GM23338 (cell line): ENCODE results near the gene NQO2. TPM values are rescaled to one million over a fixed set of nuclear protein-coding genes. Genes with fewer than 3 reads are reported as not detected.

Experiments
- ATAC-seq: fragments of 200-7000 bp; cut with Tn5 transposase; 3 replicates; pipeline ENCODE4 v1.9.1; 2020
- DNase-seq: peaks from one replicate; pipeline ENCODE4 v3.0.0-alpha.2; 2015; ENCODE audit warnings: low spot score
- H2AFZ ChIP-seq: fragments of 200-600 bp; sonication (generic); 2 replicates; pipeline ENCODE4 v1.8.0; 2016; ENCODE audit warnings: antibody characterized with exemption, mild to moderate bottlenecking, moderate library complexity
- H3F3A ChIP-seq: fragments of 200-600 bp; sonication (generic); replicated peaks from 2 replicates; pipeline ENCODE4 v1.8.0; 2017; ENCODE audit warnings: antibody characterized with exemption, mixed run types, low read depth
- H3K27ac ChIP-seq: fragments of 200-600 bp; sonication (generic); 2 replicates; pipeline ENCODE4 v1.6.1; 2016; ENCODE audit warnings: low read depth
- H3K27me3 ChIP-seq: fragments of 200-600 bp; sonication (generic); 2 replicates; pipeline ENCODE4 v1.8.0; 2016; ENCODE audit warnings: mild to moderate bottlenecking, mixed run types, moderate library complexity; ENCODE audit not compliant: insufficient read depth
- H3K36me3 ChIP-seq: fragments of 200-600 bp; sonication (generic); 2 replicates; pipeline ENCODE4 v1.8.0; 2016; ENCODE audit warnings: mild to moderate bottlenecking; ENCODE audit not compliant: insufficient read depth
- H3K4me1 ChIP-seq: fragments of 200-600 bp; sonication (generic); 2 replicates; pipeline ENCODE4 v1.8.0; 2016; ENCODE audit warnings: mild to moderate bottlenecking, moderate library complexity; ENCODE audit not compliant: insufficient read depth
- H3K4me2 ChIP-seq: fragments of 200-600 bp; sonication (generic); 2 replicates; pipeline ENCODE4 v1.7.1; 2017; ENCODE audit warnings: mixed run types
- H3K4me3 ChIP-seq: fragments of 200-600 bp; sonication (generic); 2 replicates; pipeline ENCODE4 v1.6.1; 2016; ENCODE audit warnings: mixed run types
- H3K79me2 ChIP-seq: fragments of 200-600 bp; sonication (generic); replicated peaks from 2 replicates; pipeline ENCODE4 v1.8.0; 2017; ENCODE audit warnings: mild to moderate bottlenecking; ENCODE audit not compliant: insufficient read depth
- H3K9me2 ChIP-seq: fragments of 200-600 bp; sonication (generic); 2 replicates; pipeline ENCODE4 v1.8.0; 2017; ENCODE audit not compliant: insufficient read depth
- H4K20me1 ChIP-seq: fragments of 200-600 bp; sonication (generic); replicated peaks from 2 replicates; pipeline ENCODE4 v1.8.0; 2017; ENCODE audit warnings: mild to moderate bottlenecking; ENCODE audit not compliant: insufficient read depth
- H3K27ac Mint-ChIP-seq: 2 replicates; pipeline ENCODE4 v1.8.0; 2020; ENCODE audit warnings: inconsistent platforms, mild to moderate bottlenecking, moderate library complexity, mixed read lengths
- H3K27me3 Mint-ChIP-seq: 3 replicates; pipeline ENCODE4 v1.8.0; 2022; ENCODE audit warnings: low read depth, mild to moderate bottlenecking, moderate library complexity, mixed read lengths, inconsistent platforms; ENCODE audit not compliant: insufficient read depth, poor library complexity
- H3K36me3 Mint-ChIP-seq: 3 replicates; pipeline ENCODE4 v1.8.0; 2021; ENCODE audit warnings: low read depth, mild to moderate bottlenecking, inconsistent platforms, moderate library complexity, mixed read lengths
- H3K4me1 Mint-ChIP-seq: 3 replicates; pipeline ENCODE4 v1.8.0; 2020; ENCODE audit warnings: mild to moderate bottlenecking, inconsistent platforms, mixed read lengths
- H3K4me3 Mint-ChIP-seq: 3 replicates; pipeline ENCODE4 v1.8.0; 2021; ENCODE audit warnings: moderate library complexity, mild to moderate bottlenecking, inconsistent platforms, mixed read lengths
- H3K9me3 Mint-ChIP-seq: 3 replicates; pipeline ENCODE4 v1.8.0; 2020; ENCODE audit warnings: moderate library complexity, mild to moderate bottlenecking, inconsistent platforms, mixed read lengths
- CREB1 ChIP-seq: fragments of 250-450 bp; sonication (Bioruptor Pico); IDR thresholded peaks from 2 replicates; pipeline ENCODE4 v1.5.0; 2020; ENCODE audit warnings: low read depth, mild to moderate bottlenecking, moderate library complexity
- EZH2phosphoT487 ChIP-seq: fragments of 200-600 bp; sonication (generic); IDR thresholded peaks from one replicate; pipeline ENCODE4 v1.8.1; 2018; ENCODE audit warnings: antibody characterized with exemption; ENCODE audit not compliant: unreplicated experiment
- NANOG ChIP-seq: IDR thresholded peaks from 2 replicates; pipeline ENCODE4 v1.6.1; 2016; ENCODE audit warnings: antibody characterized with exemption, borderline replicate concordance
- POLR2AphosphoS5 ChIP-seq: IDR thresholded peaks from 2 replicates; pipeline ENCODE4 v1.6.1; 2016; ENCODE audit warnings: antibody characterized with exemption, low read depth
- STAT1 ChIP-seq: IDR thresholded peaks from one replicate; pipeline ENCODE4 v1.6.1; 2016; ENCODE audit warnings: antibody characterized with exemption; ENCODE audit not compliant: unreplicated experiment
- ZNF114 ChIP-seq: fragments of 250-450 bp; sonication (Bioruptor Pico); IDR thresholded peaks from 2 replicates; pipeline ENCODE4 v1.5.0; 2020; ENCODE audit warnings: mild to moderate bottlenecking, moderate library complexity
- polyA plus RNA-seq: library from polyadenylated mRNA; unstranded; fragments of >200 nt; fragmentation: Nextera tagmentation; extraction: Ambion mirVana; gene quantifications from 2 replicates; pipeline ENCODE4 v1.2.1, GENCODE V29; 2016
- total RNA-seq: library from RNA; depleted of rRNA; stranded (reverse); fragments of >200 nt; shearing (Covaris generic); gene quantifications from 2 replicates; pipeline ENCODE4 v1.2.3, GENCODE V29; 2014
- TF ChIP-seq, protein P1 (sequence below): IDR thresholded peaks from 2 replicates; pipeline ENCODE4 v1.6.1; 2016; ENCODE audit warnings: antibody characterized with exemption
- TF ChIP-seq, protein P2 (sequence below): IDR thresholded peaks from one replicate; pipeline ENCODE4 v1.6.1; 2018; ENCODE audit warnings: antibody characterized with exemption; ENCODE audit not compliant: unreplicated experiment
- TF ChIP-seq, protein P3 (sequence below): fragments of 250-450 bp; sonication (Bioruptor Pico); IDR thresholded peaks from 2 replicates; pipeline ENCODE4 v1.5.0; 2020; ENCODE audit warnings: mild to moderate bottlenecking, moderate library complexity
- TF ChIP-seq, protein P4 (sequence below), 2 experiments: fragments of 200-600 bp in 1 of 2; sonication (generic) in 1 of 2; conservative IDR thresholded peaks; 2 replicates each; pipeline versions ENCODE4 v1.5.1 to v1.6.1; 2016 to 2017; ENCODE audit warnings: antibody characterized with exemption in 2 of 2, low read depth in 2 of 2, mild to moderate bottlenecking in 2 of 2, moderate library complexity in 1 of 2

Gene NQO2
- total and polyA plus RNA-seq, 2 experiments from 2014 or later: 117 to 173 TPM

DNA sequence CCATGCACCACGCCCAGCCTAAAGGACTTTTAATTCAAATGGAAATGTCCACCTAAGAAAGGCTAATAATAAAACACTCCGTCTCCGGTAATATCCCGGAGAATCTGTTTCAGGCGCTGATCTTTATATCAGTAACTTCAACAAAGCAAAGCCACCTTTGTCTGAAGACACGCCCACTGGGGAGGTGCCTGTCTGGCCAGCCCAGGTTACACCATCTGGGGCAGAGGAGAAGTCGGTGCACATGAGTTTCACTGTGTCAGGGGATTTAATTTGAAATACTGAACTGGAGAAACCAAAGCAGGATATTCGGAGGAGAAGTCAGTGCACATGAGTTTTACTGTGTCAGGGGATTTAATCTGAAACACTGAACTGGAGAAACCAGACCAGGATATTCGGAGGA lies 37.7 kb upstream of the NQO2 start:
- Mint-ChIP-seq H3K9me3 (no peaks in the 10 kb centered on the region), H3K4me1 (peaks cover 40% of the 10 kb centered on the region), H3K36me3 (no peaks in the 10 kb centered on the region), H3K27ac (no peak overlapping the region), H3K27me3 (peaks cover 2% of the 10 kb centered on the region), H3K4me3 (no peak overlapping the region)
- peaks cover 14% of the 10 kb centered on the region; the same call in 1 of the 2 replicates for H3F3A ChIP-seq
- H3K4me2 ChIP-seq: peak overlapping the region; percentile 24
- peak overlapping the region; percentile 40; the same call in 1 of the 2 replicates for H2AFZ ChIP-seq
- no peaks in the 10 kb centered on the region for H3K36me3 ChIP-seq
- ATAC-seq (peak; percentile 59), DNase-seq (peak; percentile 66)
- no peaks in the 10 kb centered on the region for H3K79me2 ChIP-seq
- no peak overlapping the region for H3K27ac ChIP-seq
- no peaks in the 10 kb centered on the region for H3K9me2 ChIP-seq
- no peak overlapping the region for H3K4me3 ChIP-seq
- TF ChIP-seq POLR2AphosphoS5 (no peak), NANOG (no peak), STAT1 (no peak), EZH2phosphoT487 (no peak)
- H3K27me3 ChIP-seq: no peaks in the 10 kb centered on the region
- H4K20me1 ChIP-seq: no peaks in the 10 kb centered on the region
- H3K4me1 ChIP-seq: peaks cover 38% of the 10 kb centered on the region

DNA sequence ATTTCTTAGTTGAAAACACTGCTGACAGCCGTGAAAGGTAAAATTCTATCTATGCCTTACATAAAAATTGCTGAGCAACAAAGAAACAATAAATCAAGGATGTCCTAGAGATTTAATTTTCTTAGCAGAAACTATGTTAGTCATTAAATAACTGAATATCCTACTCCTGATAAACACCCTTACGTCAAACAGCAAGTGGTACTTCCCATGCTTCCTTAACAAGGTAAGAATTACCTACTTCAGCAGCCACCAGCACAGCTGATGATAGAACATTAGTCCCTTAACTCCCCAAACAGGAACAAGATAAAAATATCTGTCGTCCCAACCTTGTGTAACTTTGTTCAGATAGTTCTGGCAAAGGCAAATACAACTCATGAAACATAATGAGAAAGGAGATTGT lies 37.1 kb upstream of the NQO2 start:
- ATAC-seq: no peak
- no peak overlapping the region for H3K4me3 Mint-ChIP-seq
- TF ChIP-seq ZNF114 (CRISPR knock-in tag): no peak
- TF ChIP-seq, protein P1, sequence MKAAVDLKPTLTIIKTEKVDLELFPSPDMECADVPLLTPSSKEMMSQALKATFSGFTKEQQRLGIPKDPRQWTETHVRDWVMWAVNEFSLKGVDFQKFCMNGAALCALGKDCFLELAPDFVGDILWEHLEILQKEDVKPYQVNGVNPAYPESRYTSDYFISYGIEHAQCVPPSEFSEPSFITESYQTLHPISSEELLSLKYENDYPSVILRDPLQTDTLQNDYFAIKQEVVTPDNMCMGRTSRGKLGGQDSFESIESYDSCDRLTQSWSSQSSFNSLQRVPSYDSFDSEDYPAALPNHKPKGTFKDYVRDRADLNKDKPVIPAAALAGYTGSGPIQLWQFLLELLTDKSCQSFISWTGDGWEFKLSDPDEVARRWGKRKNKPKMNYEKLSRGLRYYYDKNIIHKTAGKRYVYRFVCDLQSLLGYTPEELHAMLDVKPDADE: no peak
- TF ChIP-seq, protein P2, sequence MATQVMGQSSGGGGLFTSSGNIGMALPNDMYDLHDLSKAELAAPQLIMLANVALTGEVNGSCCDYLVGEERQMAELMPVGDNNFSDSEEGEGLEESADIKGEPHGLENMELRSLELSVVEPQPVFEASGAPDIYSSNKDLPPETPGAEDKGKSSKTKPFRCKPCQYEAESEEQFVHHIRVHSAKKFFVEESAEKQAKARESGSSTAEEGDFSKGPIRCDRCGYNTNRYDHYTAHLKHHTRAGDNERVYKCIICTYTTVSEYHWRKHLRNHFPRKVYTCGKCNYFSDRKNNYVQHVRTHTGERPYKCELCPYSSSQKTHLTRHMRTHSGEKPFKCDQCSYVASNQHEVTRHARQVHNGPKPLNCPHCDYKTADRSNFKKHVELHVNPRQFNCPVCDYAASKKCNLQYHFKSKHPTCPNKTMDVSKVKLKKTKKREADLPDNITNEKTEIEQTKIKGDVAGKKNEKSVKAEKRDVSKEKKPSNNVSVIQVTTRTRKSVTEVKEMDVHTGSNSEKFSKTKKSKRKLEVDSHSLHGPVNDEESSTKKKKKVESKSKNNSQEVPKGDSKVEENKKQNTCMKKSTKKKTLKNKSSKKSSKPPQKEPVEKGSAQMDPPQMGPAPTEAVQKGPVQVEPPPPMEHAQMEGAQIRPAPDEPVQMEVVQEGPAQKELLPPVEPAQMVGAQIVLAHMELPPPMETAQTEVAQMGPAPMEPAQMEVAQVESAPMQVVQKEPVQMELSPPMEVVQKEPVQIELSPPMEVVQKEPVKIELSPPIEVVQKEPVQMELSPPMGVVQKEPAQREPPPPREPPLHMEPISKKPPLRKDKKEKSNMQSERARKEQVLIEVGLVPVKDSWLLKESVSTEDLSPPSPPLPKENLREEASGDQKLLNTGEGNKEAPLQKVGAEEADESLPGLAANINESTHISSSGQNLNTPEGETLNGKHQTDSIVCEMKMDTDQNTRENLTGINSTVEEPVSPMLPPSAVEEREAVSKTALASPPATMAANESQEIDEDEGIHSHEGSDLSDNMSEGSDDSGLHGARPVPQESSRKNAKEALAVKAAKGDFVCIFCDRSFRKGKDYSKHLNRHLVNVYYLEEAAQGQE: no peak
- TF ChIP-seq, protein P3, sequence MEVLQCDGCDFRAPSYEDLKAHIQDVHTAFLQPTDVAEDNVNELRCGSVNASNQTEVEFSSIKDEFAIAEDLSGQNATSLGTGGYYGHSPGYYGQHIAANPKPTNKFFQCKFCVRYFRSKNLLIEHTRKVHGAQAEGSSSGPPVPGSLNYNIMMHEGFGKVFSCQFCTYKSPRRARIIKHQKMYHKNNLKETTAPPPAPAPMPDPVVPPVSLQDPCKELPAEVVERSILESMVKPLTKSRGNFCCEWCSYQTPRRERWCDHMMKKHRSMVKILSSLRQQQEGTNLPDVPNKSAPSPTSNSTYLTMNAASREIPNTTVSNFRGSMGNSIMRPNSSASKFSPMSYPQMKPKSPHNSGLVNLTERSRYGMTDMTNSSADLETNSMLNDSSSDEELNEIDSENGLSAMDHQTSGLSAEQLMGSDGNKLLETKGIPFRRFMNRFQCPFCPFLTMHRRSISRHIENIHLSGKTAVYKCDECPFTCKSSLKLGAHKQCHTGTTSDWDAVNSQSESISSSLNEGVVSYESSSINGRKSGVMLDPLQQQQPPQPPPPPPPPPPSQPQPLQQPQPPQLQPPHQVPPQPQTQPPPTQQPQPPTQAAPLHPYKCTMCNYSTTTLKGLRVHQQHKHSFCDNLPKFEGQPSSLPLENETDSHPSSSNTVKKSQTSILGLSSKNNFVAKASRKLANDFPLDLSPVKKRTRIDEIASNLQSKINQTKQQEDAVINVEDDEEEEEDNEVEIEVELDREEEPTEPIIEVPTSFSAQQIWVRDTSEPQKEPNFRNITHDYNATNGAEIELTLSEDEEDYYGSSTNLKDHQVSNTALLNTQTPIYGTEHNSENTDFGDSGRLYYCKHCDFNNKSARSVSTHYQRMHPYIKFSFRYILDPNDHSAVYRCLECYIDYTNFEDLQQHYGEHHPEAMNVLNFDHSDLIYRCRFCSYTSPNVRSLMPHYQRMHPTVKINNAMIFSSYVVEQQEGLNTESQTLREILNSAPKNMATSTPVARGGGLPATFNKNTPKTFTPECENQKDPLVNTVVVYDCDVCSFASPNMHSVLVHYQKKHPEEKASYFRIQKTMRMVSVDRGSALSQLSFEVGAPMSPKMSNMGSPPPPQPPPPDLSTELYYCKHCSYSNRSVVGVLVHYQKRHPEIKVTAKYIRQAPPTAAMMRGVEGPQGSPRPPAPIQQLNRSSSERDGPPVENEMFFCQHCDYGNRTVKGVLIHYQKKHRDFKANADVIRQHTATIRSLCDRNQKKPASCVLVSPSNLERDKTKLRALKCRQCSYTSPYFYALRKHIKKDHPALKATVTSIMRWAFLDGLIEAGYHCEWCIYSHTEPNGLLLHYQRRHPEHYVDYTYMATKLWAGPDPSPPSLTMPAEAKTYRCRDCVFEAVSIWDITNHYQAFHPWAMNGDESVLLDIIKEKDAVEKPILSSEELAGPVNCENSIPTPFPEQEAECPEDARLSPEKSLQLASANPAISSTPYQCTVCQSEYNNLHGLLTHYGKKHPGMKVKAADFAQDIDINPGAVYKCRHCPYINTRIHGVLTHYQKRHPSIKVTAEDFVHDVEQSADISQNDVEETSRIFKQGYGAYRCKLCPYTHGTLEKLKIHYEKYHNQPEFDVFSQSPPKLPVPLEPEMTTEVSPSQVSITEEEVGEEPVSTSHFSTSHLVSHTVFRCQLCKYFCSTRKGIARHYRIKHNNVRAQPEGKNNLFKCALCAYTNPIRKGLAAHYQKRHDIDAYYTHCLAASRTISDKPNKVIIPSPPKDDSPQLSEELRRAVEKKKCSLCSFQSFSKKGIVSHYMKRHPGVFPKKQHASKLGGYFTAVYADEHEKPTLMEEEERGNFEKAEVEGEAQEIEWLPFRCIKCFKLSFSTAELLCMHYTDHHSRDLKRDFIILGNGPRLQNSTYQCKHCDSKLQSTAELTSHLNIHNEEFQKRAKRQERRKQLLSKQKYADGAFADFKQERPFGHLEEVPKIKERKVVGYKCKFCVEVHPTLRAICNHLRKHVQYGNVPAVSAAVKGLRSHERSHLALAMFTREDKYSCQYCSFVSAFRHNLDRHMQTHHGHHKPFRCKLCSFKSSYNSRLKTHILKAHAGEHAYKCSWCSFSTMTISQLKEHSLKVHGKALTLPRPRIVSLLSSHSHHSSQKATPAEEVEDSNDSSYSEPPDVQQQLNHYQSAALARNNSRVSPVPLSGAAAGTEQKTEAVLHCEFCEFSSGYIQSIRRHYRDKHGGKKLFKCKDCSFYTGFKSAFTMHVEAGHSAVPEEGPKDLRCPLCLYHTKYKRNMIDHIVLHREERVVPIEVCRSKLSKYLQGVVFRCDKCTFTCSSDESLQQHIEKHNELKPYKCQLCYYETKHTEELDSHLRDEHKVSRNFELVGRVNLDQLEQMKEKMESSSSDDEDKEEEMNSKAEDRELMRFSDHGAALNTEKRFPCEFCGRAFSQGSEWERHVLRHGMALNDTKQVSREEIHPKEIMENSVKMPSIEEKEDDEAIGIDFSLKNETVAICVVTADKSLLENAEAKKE (CRISPR knock-in tag): no peak
- no peak for TF ChIP-seq CREB1 (CRISPR knock-in tag)
- TF ChIP-seq, protein P4, sequence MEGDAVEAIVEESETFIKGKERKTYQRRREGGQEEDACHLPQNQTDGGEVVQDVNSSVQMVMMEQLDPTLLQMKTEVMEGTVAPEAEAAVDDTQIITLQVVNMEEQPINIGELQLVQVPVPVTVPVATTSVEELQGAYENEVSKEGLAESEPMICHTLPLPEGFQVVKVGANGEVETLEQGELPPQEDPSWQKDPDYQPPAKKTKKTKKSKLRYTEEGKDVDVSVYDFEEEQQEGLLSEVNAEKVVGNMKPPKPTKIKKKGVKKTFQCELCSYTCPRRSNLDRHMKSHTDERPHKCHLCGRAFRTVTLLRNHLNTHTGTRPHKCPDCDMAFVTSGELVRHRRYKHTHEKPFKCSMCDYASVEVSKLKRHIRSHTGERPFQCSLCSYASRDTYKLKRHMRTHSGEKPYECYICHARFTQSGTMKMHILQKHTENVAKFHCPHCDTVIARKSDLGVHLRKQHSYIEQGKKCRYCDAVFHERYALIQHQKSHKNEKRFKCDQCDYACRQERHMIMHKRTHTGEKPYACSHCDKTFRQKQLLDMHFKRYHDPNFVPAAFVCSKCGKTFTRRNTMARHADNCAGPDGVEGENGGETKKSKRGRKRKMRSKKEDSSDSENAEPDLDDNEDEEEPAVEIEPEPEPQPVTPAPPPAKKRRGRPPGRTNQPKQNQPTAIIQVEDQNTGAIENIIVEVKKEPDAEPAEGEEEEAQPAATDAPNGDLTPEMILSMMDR (conservative IDR thresholded peaks at IDR 0.05; ENCODE audit: low read depth in 2 of 2): no peak

More for the DNA sequence above, 37.1 kb upstream of the NQO2 start:
- no peak for DNase-seq
- no peak overlapping the region for H3K4me3 ChIP-seq
- no peaks in the 10 kb centered on the region for H3K36me3 Mint-ChIP-seq
- no peaks in the 10 kb centered on the region for H4K20me1 ChIP-seq
- H3K4me2 ChIP-seq: no peak overlapping the region
- H3K27ac ChIP-seq: no peak overlapping the region
- no peaks in the 10 kb centered on the region for H3K36me3 ChIP-seq
- peaks cover 14% of the 10 kb centered on the region; the same call in 1 of the 2 replicates for H3F3A ChIP-seq
- no peak overlapping the region for H3K27ac Mint-ChIP-seq
- no peaks in the 10 kb centered on the region for H3K9me3 Mint-ChIP-seq
- peaks cover 40% of the 10 kb centered on the region for H3K4me1 Mint-ChIP-seq
- H2AFZ ChIP-seq: no peak overlapping the region
- no peaks in the 10 kb centered on the region for H3K9me2 ChIP-seq
- H3K27me3 Mint-ChIP-seq: peaks cover 2% of the 10 kb centered on the region
- H3K79me2 ChIP-seq: no peaks in the 10 kb centered on the region
- no peaks in the 10 kb centered on the region for H3K27me3 ChIP-seq
- H3K4me1 ChIP-seq: peaks cover 38% of the 10 kb centered on the region
